GM10248 (cell line): Measurements from ENCODE around the gene PKD1.
"Not testable (repeated sequence)": the region's sequence is repeated elsewhere in the genome, so short reads cannot be mapped to it uniquely, and the experiment has no call there.

Experiments used
- CTCF ChIA-PET: fragments of 300-600 bp; sonication (Branson Sonifier 250); formaldehyde crosslinking; extraction: SDS; loops from one replicate; lab custom pipeline; 2021; ENCODE audit warnings: antibody characterized with exemption; lab: Yijun Ruan, JAX
- POLR2A ChIA-PET: fragments of 350-650 bp; sonication (Branson Sonifier 250); formaldehyde crosslinking; extraction: SDS; loops from one replicate; lab custom pipeline; 2020; ENCODE audit warnings: antibody characterized with exemption; lab: Yijun Ruan, JAX
- DNase-seq: peaks from one replicate; pipeline ENCODE4 v3.0.0; 2012; ENCODE audit errors: extremely low spot score
- CTCF ChIP-seq: IDR thresholded peaks from 2 replicates; pipeline ENCODE4 v1.5.1; 2012; ENCODE audit warnings: mild to moderate bottlenecking, low read depth; ENCODE audit errors: extremely low read depth, missing control alignments, control extremely low read depth

The PKD1 gene

GRCh38 chr16:2143878-2144485, 8.3 kb upstream of the PKD1 start:
- no peak for TF ChIP-seq CTCF
- CTCF ChIA-PET, result interaction anchor here (1.3 to 2.7 kb wide), 3 partner anchors 121 to 140 kb away, joined by 3 to 12 read pairs (median 5); no protein-coding TSS in a partner anchor
- POLR2A ChIA-PET, result interaction anchor here (2.0 kb wide), 1 partner anchor 11 kb away, joined by 12 read pairs; the partner anchor contains the start of gene TRAF7
- no peak for DNase-seq

- CTCF ChIA-PET, result interaction anchor here (1.3 to 2.7 kb wide), 3 partner anchors 120 to 140 kb away, joined by 3 to 12 read pairs (median 5); no protein-coding TSS in a partner anchor
- POLR2A ChIA-PET, result interaction anchor here (2.0 kb wide), 1 partner anchor 12 kb away, joined by 12 read pairs; the partner anchor contains the start of gene TRAF7
- no peak for TF ChIP-seq CTCF
- no peak for DNase-seq
Observed at GRCh38 chr16:2142942-2143877, 7.5 kb upstream of the PKD1 start.

- CTCF ChIA-PET, DNase-seq, POLR2A ChIA-PET: not testable (repeated sequence)
Observed at GRCh38 chr16:2135071-2135470, 627 bp downstream of the PKD1 start.

GRCh38 chr16:2133797-2134196, 1.9 kb downstream of the PKD1 start:
- POLR2A ChIA-PET, DNase-seq, CTCF ChIA-PET: not testable (repeated sequence)

- DNase-seq, POLR2A ChIA-PET, CTCF ChIA-PET: not testable (repeated sequence)
Observed at GRCh38 chr16:2129890-2130447, 5.7 kb downstream of the PKD1 start.

- POLR2A ChIA-PET, DNase-seq, CTCF ChIA-PET: not testable (repeated sequence)
Observed at GRCh38 chr16:2129251-2129650, 6.4 kb downstream of the PKD1 start.

GRCh38 chr16:2127630-2128280, 7.9 kb downstream of the PKD1 start:
- POLR2A ChIA-PET, DNase-seq, CTCF ChIA-PET: not testable (repeated sequence)

GRCh38 chr16:2126928-2127556, 8.7 kb downstream of the PKD1 start:
- DNase-seq, CTCF ChIA-PET: not testable (repeated sequence)
- POLR2A ChIA-PET, result interaction anchor here (1.2 kb wide), 1 partner anchor 28 kb away, joined by 6 read pairs; the partner anchor contains the start of gene TRAF7

- not testable (repeated sequence) for DNase-seq
- POLR2A ChIA-PET, result interaction anchor here (1.2 kb wide), 1 partner anchor 29 kb away, joined by 6 read pairs; the partner anchor contains the start of gene TRAF7
- CTCF ChIA-PET, result interaction anchor here (1.4 kb wide), 1 partner anchor 15 kb away, joined by 3 read pairs; no protein-coding TSS in a partner anchor
Observed at GRCh38 chr16:2126161-2126743, 9.4 kb downstream of the PKD1 start.

GRCh38 chr16:2125609-2126008, 10.1 kb downstream of the PKD1 start:
- DNase-seq, POLR2A ChIA-PET: not testable (repeated sequence)
- CTCF ChIA-PET, result interaction anchor here (1.4 kb wide), 1 partner anchor 15 kb away, joined by 3 read pairs; no protein-coding TSS in a partner anchor

GRCh38 chr16:2124694-2125444, 10.8 kb downstream of the PKD1 start:
- DNase-seq, POLR2A ChIA-PET: not testable (repeated sequence)
- CTCF ChIA-PET, result interaction anchor here (1.4 kb wide), 1 partner anchor 16 kb away, joined by 3 read pairs; no protein-coding TSS in a partner anchor

GRCh38 chr16:2124377-2124693, 11.4 kb downstream of the PKD1 start:
- CTCF ChIA-PET, DNase-seq, POLR2A ChIA-PET: not testable (repeated sequence)

GRCh38 chr16:2123706-2124376, 11.9 kb downstream of the PKD1 start:
- DNase-seq, CTCF ChIA-PET, POLR2A ChIA-PET: not testable (repeated sequence)
